ENCODE results near the gene DPPA2. TPM values are rescaled to one million over a fixed set of nuclear protein-coding genes. Genes with fewer than 3 reads are reported as not detected.

DPPA2 gene
- total RNA-seq, 1 experiment from 2014 or later = not detected

- CTCF ChIA-PET = no interaction called here
- Histone ChIP-seq H3K9me2 (ENCODE audit: insufficient read depth) (no peaks in the 10 kb centered on the region), H3K36me3 (ENCODE audit: control insufficient read depth in 1 of 2, insufficient read depth in 2 of 2, low read length in 2 of 2) (no peaks in the 10 kb centered on the region), H4K20me1 (ENCODE audit: insufficient read depth) (no peaks in the 10 kb centered on the region), H3K27me3 (ENCODE audit: insufficient read depth, low read length) (no peaks in the 10 kb centered on the region), H3K9ac (ENCODE audit: low read length) (no peak overlapping the region), H2AFZ (ENCODE audit: low read depth, low read length, poor library complexity, severe bottlenecking) (no peak overlapping the region), H3K9me3 (ENCODE audit: control insufficient read depth in 1 of 2, insufficient read depth in 1 of 2, low read depth in 1 of 2, low read length in 2 of 2) (no peaks in the 10 kb centered on the region), H3K27ac (ENCODE audit: low read depth, low read length) (no peak overlapping the region), H3K79me2 (ENCODE audit: insufficient read depth, low read length) (no peaks in the 10 kb centered on the region), H3K4me1 (ENCODE audit: control insufficient read depth in 1 of 2, insufficient read depth in 2 of 2, low read length in 2 of 2) (no peaks in the 10 kb centered on the region), H3K4me2 (ENCODE audit: low read length) (no peak overlapping the region), H3K4me3 (replicated peaks in 1 of 2; ENCODE audit: low read depth in 1 of 2, low read length in 2 of 2) (no peak overlapping the region)
- no peak for ATAC-seq
- no peak for DNase-seq (ENCODE audit: low read depth, low spot score)
- POLR2A ChIA-PET = no interaction called here
- RAD21 ChIA-PET (ENCODE audit: low non-redundant PET in 1 of 2, low total read pairs in 2 of 2, uncharacterized antibody in 2 of 2, unreplicated experiment in 2 of 2) = no interaction called here
- no TSS peak for BruUV-seq (replicated peaks)
- intact Hi-C loops (cut with micrococcal nuclease) = no loop called here
- TF ChIP-seq ZBTB33 (IDR thresholded peaks at IDR 0.05; ENCODE audit: extremely low read depth, insufficient replicate concordance, low read length) (no peak), REST (IDR thresholded peaks at IDR 0.05; ENCODE audit: low read depth) (no peak), POLR2A (IDR thresholded peaks at IDR 0.05; ENCODE audit: borderline replicate concordance, extremely low read depth, insufficient read depth, insufficient read length) (no peak), FOSL1 (IDR thresholded peaks at IDR 0.05; ENCODE audit: low read depth) (no peak), CBX3 (IDR thresholded peaks at IDR 0.05; ENCODE audit: low read depth) (no peak), MAX (IDR thresholded peaks at IDR 0.05) (no peak), ZFX (IDR thresholded peaks at IDR 0.05) (no peak), TCF7L2 (IDR thresholded peaks at IDR 0.05; ENCODE audit: borderline replicate concordance, extremely low read depth, insufficient read depth, insufficient read length) (no peak), SRF (IDR thresholded peaks at IDR 0.05; ENCODE audit: low read depth) (no peak), SIN3A (IDR thresholded peaks at IDR 0.05; ENCODE audit: low read depth) (no peak), EZH2phosphoT487 (IDR thresholded peaks at IDR 0.05; ENCODE audit: borderline replicate concordance) (no peak), EZH2 (IDR thresholded peaks at IDR 0.05) (no peak), ZNF274 (IDR thresholded peaks at IDR 0.05; ENCODE audit: low read depth, low read length) (no peak), ELF1 (IDR thresholded peaks at IDR 0.05; ENCODE audit: borderline replicate concordance, low read depth) (no peak)
Measured at GRCh38 chr3:109325109-109325508, 8.8 kb upstream of the DPPA2 start.

All from HCT116 (cell line).